NCI-H345 (cell line): ENCODE data around the gene HIPK4.
"Not testable (repeated sequence)": the region's sequence is repeated elsewhere in the genome, so short reads cannot be mapped to it uniquely, and the experiment has no call there.

Experiments used
- DNase-seq: peaks from one replicate; lab custom pipeline; 2025; lab: John Stamatoyannopoulos, UW

The HIPK4 gene

GRCh38 chr19:40416918-40417642 lies 27.1 kb upstream of the HIPK4 start:
- DNase-seq = no peak

- DNase-seq = no peak
These were observed 25.8 kb upstream of the HIPK4 start for GRCh38 chr19:40415768-40416167.

- no peak for DNase-seq
These were observed 24.9 kb upstream of the HIPK4 start for GRCh38 chr19:40414542-40415535.

- no peak for DNase-seq
These were observed 23.4 kb upstream of the HIPK4 start, which contains the start of gene PRX for GRCh38 chr19:40413291-40413845. Gene PRX (minus strand): TSS chr19:40413378. CDS start chr19:40407932, 5,446 bp downstream.

- no peak for DNase-seq
These were observed 22.9 kb upstream of the HIPK4 start for GRCh38 chr19:40412866-40413265.

GRCh38 chr19:40411958-40412499 lies 22.0 kb upstream of the HIPK4 start:
- no peak for DNase-seq

- DNase-seq = no peak
These were observed 21.3 kb upstream of the HIPK4 start for GRCh38 chr19:40411125-40411842.

GRCh38 chr19:40410030-40410389 lies 20.0 kb upstream of the HIPK4 start:
- no peak for DNase-seq

GRCh38 chr19:40408598-40408925 lies 18.6 kb upstream of the HIPK4 start:
- DNase-seq = not testable (repeated sequence)

GRCh38 chr19:40407714-40408597 lies 18.0 kb upstream of the HIPK4 start:
- DNase-seq = no peak

- peak; percentile 92 for DNase-seq
These were observed 13.4 kb upstream of the HIPK4 start for GRCh38 chr19:40403262-40403984.

GRCh38 chr19:40400559-40400958 lies 10.6 kb upstream of the HIPK4 start:
- DNase-seq = no peak

- DNase-seq = no peak
These were observed 8.6 kb upstream of the HIPK4 start for GRCh38 chr19:40398417-40399131.

- DNase-seq = no peak
These were observed 7.6 kb upstream of the HIPK4 start for GRCh38 chr19:40397568-40397906.

GRCh38 chr19:40396886-40397567 lies 7.0 kb upstream of the HIPK4 start:
- no peak for DNase-seq

- DNase-seq = no peak
These were observed 6.0 kb upstream of the HIPK4 start for GRCh38 chr19:40395956-40396355.

GRCh38 chr19:40394816-40395210 lies 4.8 kb upstream of the HIPK4 start:
- no peak for DNase-seq

GRCh38 chr19:40393894-40394815 lies 4.2 kb upstream of the HIPK4 start:
- DNase-seq = no peak
